Cardiac muscle cell (in vitro differentiated cells and primary cell): ENCODE measurements around the gene PRKAR1B. TPM values are rescaled to one million over a fixed set of nuclear protein-coding genes. Genes with fewer than 3 reads are reported as not detected.
"Not testable (repeated sequence)": the region's sequence is repeated elsewhere in the genome, so short reads cannot be mapped to it uniquely, and the experiment has no call there.

Experiments
- DNase-seq, 2 donors: peaks; one replicate each; pipeline versions ENCODE4 v3.0.0 to v3.0.0-alpha.2; 2010 to 2017; ENCODE audit warnings: low read depth in 1 of 2, low spot score in 1 of 2
- H3K27ac ChIP-seq: fragments of 200-600 bp; sonication (generic); 2 replicates; pipeline ENCODE4 v1.5.1; 2016
- H3K27me3 ChIP-seq: fragments of 200-600 bp; sonication (generic); 2 replicates; pipeline ENCODE4 v1.6.0; 2016; ENCODE audit warnings: control low read depth
- H3K36me3 ChIP-seq: fragments of 200-600 bp; sonication (generic); 2 replicates; pipeline ENCODE4 v1.5.1; 2016; ENCODE audit warnings: control low read depth
- H3K4me1 ChIP-seq: fragments of 200-600 bp; sonication (generic); 2 replicates; pipeline ENCODE4 v1.8.1; 2017; ENCODE audit warnings: low read depth, mild to moderate bottlenecking, mixed run types
- H3K4me3 ChIP-seq: fragments of 200-600 bp; sonication (generic); 2 replicates; pipeline ENCODE4 v1.5.1; 2016; ENCODE audit warnings: mild to moderate bottlenecking
- H3K9me3 ChIP-seq: fragments of 200-600 bp; sonication (generic); 2 replicates; pipeline ENCODE4 v1.5.1; 2017; ENCODE audit warnings: low read depth, mild to moderate bottlenecking, control low read depth
- CTCF ChIP-seq: IDR thresholded peaks from 2 replicates; pipeline ENCODE4 v1.5.1; 2012; ENCODE audit warnings: low read depth, mild to moderate bottlenecking, low read length
- polyA plus RNA-seq: library from polyadenylated mRNA; unstranded; fragments of >200 nt; fragmentation: Nextera tagmentation; extraction: Ambion mirVana; gene quantifications from 2 replicates; pipeline ENCODE4 v1.2.1, GENCODE V29; 2016
- total RNA-seq: library from RNA; depleted of rRNA; stranded (reverse); fragments of >200 nt; gene quantifications from 2 replicates; pipeline ENCODE4 v1.2.3, GENCODE V29; 2016

The PRKAR1B gene
- total and polyA plus RNA-seq, 2 experiments from 2014 or later: 32.8 to 40.2 TPM

GRCh38 chr7:618539-619367 lies 108.3 kb downstream of the PRKAR1B start:
- Histone ChIP-seq H3K27ac (no peak overlapping the region), H3K36me3 (no peaks in the 10 kb centered on the region), H3K4me1 (no peaks in the 10 kb centered on the region), H3K27me3 (no peaks in the 10 kb centered on the region), H3K9me3 (no peaks in the 10 kb centered on the region), H3K4me3 (no peak overlapping the region)
- no peak for TF ChIP-seq CTCF
- no peak for DNase-seq

GRCh38 chr7:617614-618538 lies 109.2 kb downstream of the PRKAR1B start:
- Histone ChIP-seq H3K27ac (no peak overlapping the region), H3K9me3 (no peaks in the 10 kb centered on the region), H3K27me3 (no peaks in the 10 kb centered on the region), H3K4me1 (no peaks in the 10 kb centered on the region), H3K36me3 (no peaks in the 10 kb centered on the region), H3K4me3 (no peak overlapping the region)
- no peak for TF ChIP-seq CTCF
- DNase-seq: no peak

GRCh38 chr7:613442-614140 lies 113.5 kb downstream of the PRKAR1B start:
- no peak for TF ChIP-seq CTCF
- DNase-seq: no peak
- no peaks in the 10 kb centered on the region for H3K36me3 ChIP-seq
- no peaks in the 10 kb centered on the region for H3K27me3 ChIP-seq
- no peak overlapping the region for H3K4me3 ChIP-seq
- H3K27ac ChIP-seq: no peak overlapping the region
- H3K4me1 ChIP-seq: peaks cover 13% of the 10 kb centered on the region
- H3K9me3 ChIP-seq: no peaks in the 10 kb centered on the region

- not testable (repeated sequence) for H3K27ac ChIP-seq, H3K9me3 ChIP-seq, H3K36me3 ChIP-seq, DNase-seq, H3K4me3 ChIP-seq, H3K27me3 ChIP-seq
- peaks cover 19% of the 10 kb centered on the region for H3K4me1 ChIP-seq
Measured at GRCh38 chr7:611837-612236, 115.2 kb downstream of the PRKAR1B start.

GRCh38 chr7:611281-611810 lies 115.7 kb downstream of the PRKAR1B start:
- Histone ChIP-seq H3K9me3 (no peaks in the 10 kb centered on the region), H3K27ac (peak overlapping the region; percentile 77), H3K4me3 (no peak overlapping the region), H3K4me1 (peaks cover 19% of the 10 kb centered on the region), H3K27me3 (no peaks in the 10 kb centered on the region), H3K36me3 (no peaks in the 10 kb centered on the region)
- no peak for DNase-seq
- no peak for TF ChIP-seq CTCF
